GM12801 (cell line): ENCODE data around the gene AMBRA1.

Experiments
- TF ChIP-seq, protein P1 (sequence below): IDR thresholded peaks from one replicate; pipeline ENCODE4 v1.5.1; 2011; ENCODE audit warnings: control low read depth; ENCODE audit not compliant: insufficient read length; ENCODE audit errors: extremely low read depth

Gene AMBRA1

DNA sequence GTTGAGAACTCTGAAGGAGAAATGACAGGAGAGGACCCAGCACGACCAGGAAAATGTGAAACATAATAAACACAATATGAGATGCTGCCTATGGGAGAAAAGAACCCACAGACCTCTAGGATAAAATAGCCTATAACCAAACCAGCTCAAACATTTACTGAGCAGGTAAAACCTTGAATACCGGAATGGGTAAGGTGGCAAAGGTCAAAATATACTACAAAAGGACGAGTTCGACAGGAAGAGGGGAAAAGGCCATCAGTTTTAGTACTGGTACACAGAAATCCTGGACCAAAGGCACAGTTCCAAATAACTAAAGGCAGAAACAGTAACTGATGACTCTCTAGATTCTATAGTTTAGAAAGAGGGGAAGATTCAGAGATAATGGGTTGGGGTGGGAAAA lies 96.3 kb downstream of the AMBRA1 start:
- TF ChIP-seq, protein P1, sequence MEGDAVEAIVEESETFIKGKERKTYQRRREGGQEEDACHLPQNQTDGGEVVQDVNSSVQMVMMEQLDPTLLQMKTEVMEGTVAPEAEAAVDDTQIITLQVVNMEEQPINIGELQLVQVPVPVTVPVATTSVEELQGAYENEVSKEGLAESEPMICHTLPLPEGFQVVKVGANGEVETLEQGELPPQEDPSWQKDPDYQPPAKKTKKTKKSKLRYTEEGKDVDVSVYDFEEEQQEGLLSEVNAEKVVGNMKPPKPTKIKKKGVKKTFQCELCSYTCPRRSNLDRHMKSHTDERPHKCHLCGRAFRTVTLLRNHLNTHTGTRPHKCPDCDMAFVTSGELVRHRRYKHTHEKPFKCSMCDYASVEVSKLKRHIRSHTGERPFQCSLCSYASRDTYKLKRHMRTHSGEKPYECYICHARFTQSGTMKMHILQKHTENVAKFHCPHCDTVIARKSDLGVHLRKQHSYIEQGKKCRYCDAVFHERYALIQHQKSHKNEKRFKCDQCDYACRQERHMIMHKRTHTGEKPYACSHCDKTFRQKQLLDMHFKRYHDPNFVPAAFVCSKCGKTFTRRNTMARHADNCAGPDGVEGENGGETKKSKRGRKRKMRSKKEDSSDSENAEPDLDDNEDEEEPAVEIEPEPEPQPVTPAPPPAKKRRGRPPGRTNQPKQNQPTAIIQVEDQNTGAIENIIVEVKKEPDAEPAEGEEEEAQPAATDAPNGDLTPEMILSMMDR = no peak

DNA sequence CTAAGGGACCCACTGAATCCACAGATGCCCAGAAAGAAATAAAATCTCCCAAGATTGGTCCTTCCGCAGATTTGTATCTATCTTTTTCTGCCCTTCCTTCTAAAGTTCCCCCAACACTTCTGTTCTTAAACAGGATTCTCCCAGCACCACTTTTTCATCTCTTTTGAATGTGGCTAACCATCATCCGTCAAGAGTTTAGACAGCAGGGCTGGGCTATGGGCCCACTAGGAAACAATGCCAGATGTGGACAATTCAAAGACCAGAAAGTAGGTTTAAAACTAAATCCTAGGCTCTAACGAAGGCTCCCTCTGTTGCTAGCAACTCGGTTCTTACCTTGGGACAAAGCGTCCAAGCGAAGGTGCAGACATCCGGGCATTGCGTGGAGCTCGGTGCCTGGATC lies 100.0 kb downstream of the AMBRA1 start:
- TF ChIP-seq, protein P1 = no peak

DNA sequence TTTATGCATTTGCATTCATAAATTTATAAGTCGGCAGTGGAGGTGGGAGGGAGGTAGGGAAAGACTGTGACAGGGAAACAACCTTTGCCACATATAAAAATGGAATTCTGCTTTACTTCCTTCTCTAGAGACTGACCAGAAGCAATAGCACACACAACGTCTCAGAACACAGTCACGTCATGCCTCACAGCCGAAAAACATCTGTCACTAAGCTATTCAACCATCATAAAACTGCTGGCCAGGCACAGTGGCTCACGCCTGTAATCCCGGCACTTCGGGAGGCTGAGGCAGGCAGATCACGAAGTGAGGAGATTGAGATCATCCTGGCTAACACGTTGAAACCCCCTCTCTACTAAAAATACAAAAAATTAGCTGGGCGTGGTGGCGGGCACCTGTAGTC lies 101.3 kb downstream of the AMBRA1 start:
- TF ChIP-seq, protein P1 = no peak

DNA sequence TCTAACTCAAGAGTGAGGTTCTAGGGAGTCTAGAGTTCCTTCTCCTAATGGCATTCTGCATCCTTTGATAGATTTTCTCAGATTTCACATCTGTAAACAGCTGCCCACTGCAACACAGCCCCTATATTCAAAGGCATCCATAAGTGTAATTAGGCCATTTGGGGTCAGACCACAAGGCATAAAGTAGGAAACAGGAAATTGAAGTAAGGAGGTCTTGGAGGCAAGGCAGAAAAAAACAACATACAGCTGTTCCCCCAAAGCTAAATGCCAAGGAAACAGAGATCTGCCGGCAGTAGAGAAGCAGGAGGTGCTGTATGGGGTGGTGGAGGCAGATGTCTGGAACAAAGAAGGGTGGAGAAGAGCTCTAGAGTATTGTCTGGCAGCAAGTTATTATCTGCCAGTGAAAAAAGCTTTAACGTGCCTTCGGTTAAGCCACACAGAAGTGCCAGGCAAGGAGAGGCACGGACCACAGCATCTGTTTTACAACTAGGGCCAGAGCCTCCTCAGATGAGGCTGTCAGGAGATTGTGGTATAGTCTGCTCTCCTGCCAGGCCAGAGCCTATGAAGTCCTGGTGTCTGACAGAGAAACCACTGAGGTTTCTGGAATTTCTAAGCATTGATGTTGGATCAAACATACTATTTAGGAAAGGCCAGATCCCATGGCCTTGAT lies 102.0 kb downstream of the AMBRA1 start:
- TF ChIP-seq, protein P1 = no peak

DNA sequence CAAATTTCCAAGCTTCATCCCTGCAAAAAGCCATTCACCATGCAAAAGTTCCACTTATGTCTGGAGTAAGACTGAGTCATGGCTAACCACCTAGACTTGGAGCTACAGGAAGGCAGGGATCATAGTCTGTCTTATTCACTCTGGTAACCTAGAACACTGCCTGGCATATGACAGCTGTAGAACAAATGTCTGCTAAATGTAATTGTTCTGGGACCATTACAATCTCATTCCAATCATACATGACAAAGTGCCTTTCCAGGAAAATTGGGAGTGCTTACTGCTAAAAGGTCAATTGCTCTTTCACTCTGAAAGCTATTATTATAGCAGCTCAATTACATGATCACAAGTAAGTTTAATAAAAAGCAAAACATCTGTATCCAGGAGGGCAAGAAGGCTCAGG lies 103.2 kb downstream of the AMBRA1 start:
- TF ChIP-seq, protein P1 = no peak

DNA sequence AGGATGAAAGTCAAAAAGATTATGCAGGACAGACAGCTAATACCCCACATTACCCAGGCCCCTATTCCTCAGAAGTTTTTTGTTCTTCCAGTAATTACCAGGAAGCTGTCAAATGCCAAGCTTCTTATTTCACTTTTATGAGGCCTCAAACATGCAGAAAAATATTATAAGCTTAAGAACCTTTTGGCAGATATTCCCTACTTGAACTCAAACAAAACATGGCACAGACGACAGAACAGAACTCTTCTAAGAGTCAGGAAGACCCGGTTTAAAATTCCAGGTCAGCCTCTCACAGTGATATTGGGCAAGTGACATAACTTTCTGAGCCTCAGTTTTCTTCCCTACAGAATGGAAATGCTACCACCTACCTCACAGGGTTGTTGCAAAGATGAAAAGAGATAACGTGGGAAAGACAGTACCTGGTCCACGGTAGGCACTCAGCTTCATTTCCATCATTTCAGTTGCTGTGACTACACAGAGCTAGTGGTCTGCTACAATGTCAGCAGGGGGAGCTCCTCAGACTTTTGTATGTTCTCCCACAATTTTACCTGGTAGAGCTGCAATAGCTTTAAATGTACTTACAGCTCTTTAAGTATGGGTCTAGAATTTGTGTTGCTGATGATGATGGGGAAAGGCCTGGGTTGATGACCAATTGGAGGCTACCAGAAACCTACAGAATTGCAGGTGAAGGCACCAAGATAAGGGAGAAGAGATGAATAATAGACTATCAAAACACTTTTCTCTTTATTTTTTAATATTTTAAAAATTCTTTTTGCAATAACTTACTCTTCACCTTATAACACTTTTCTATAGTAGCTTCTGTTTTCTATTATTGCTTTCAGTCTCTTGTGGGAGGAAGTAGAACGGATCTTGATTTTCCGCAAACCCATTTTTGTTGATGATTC lies 103.9 kb downstream of the AMBRA1 start:
- TF ChIP-seq, protein P1 = no peak

DNA sequence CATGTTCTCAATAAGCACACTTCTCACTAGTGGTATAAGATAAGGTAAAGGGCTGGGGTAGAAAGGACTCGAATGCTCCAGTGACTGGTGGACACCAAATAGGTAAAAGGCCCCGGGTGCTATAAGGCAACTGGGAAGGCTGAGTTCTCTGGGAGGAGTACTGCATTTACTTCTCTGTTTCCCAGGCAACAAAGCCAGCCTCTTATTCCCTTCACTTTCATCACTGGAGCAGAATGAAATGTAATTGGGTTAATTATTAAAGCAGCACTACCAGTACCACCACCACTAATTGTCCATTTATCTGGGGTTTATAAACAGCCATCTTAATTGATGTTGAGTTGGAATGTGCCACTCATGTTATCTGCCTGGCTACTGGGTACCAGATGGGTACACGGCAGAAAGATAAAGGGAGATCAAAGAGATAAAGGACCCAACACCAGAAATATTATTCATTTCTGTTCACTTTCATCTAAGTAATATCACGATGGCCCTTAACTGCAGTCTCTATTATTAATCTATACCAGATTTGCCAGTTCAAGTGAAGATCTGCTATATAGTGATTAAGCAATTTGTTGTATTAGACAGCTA lies 107.9 kb downstream of the AMBRA1 start:
- TF ChIP-seq, protein P1 = no peak
